IMR-90 (cell line): ENCODE measurements around the gene DCUN1D4.

Experiments
- BHLHE40 ChIP-seq: fragments of 150-350 bp; IDR thresholded peaks from 2 replicates; pipeline ENCODE4 v1.6.1; 2016; ENCODE audit warnings: mild to moderate bottlenecking, low read depth, low read length
- CEBPB ChIP-seq: IDR thresholded peaks from 2 replicates; pipeline ENCODE4 v1.6.1; 2012; ENCODE audit warnings: low read depth, low read length, improper control_type of control experiment
- CHD1 ChIP-seq: IDR thresholded peaks from 2 replicates; pipeline ENCODE4 v1.6.1; 2012; ENCODE audit warnings: low read depth, low read length, improper control_type of control experiment
- CTCF ChIP-seq: conservative IDR thresholded peaks from 2 replicates; pipeline ENCODE4 v1.5.1; 2012; ENCODE audit warnings: mild to moderate bottlenecking, low read depth, low read length, improper control_type of control experiment
- FOS ChIP-seq: fragments of 150-350 bp; IDR thresholded peaks from 2 replicates; pipeline ENCODE4 v1.6.1; 2016; ENCODE audit warnings: low read depth, low read length
- MAFK ChIP-seq: IDR thresholded peaks from 2 replicates; pipeline ENCODE4 v1.6.1; 2012; ENCODE audit warnings: low read depth, low read length, improper control_type of control experiment
- MAZ ChIP-seq: IDR thresholded peaks from 2 replicates; pipeline ENCODE4 v1.6.1; 2012; ENCODE audit warnings: low read depth, mild to moderate bottlenecking, low read length, improper control_type of control experiment, moderate library complexity, borderline replicate concordance
- POLR2A ChIP-seq: IDR thresholded peaks from 2 replicates; pipeline ENCODE4 v1.6.1; 2012; ENCODE audit warnings: mild to moderate bottlenecking, low read depth, low read length
- RAD21 ChIP-seq: IDR thresholded peaks from 2 replicates; pipeline ENCODE4 v1.6.1; 2012; ENCODE audit warnings: low read length, improper control_type of control experiment
- RFX5 ChIP-seq: IDR thresholded peaks from 2 replicates; pipeline ENCODE4 v1.8.0; 2012; ENCODE audit warnings: low read depth, mild to moderate bottlenecking, low read length, moderate library complexity
- SMC3 ChIP-seq: fragments of 150-350 bp; IDR thresholded peaks from 2 replicates; pipeline ENCODE4 v1.6.1; 2016; ENCODE audit warnings: low read depth, mild to moderate bottlenecking, antibody characterized with exemption, low read length, moderate library complexity
- USF2 ChIP-seq: fragments of 150-350 bp; IDR thresholded peaks from 2 replicates; pipeline ENCODE4 v1.6.1; 2017; ENCODE audit warnings: mild to moderate bottlenecking, antibody characterized with exemption, low read length, low read depth
- TF ChIP-seq, protein P1 (sequence below): fragments of 150-350 bp; IDR thresholded peaks from 2 replicates; pipeline ENCODE4 v1.6.1; 2016; ENCODE audit warnings: low read depth, mild to moderate bottlenecking, low read length, moderate library complexity, borderline replicate concordance

DNA sequence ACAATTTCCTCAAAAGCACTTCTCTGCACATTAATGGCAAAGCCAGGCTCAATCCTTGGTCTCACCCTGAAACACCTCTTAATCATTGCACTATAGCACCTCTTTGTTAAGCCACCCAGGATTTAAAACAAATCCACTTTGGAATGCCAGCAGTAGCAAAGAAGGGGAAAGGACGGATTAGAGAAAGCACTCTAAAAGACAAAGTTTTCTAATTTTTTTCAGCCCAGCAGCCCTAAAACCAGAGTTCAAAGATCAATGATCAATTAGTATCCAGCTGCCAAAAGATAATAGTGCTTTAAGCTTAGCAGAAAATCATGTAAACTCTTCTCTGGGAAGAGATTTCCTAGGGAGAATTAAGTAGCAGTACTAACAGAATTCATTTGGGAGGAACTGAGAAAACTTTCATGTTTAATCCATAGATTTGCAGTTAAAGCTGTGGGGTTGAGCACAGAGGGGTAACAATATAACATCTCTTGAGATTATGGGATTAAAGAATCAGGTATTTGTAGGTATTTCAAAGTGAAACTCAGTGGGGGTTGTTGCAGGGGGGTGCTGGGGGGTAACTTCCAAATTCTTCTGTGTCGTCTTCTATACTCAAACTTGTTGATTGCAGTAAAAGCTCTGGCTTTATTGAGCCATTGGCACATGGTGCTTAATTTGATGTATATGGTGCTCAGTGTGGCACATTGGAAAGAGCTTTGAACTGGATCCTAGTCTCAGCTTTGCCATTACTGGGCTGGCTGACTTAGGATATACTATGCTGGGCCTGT is 115.4 kb downstream of the DCUN1D4 start:
- TF ChIP-seq CTCF, result no peak
- TF ChIP-seq BHLHE40, result no peak
- no peak for TF ChIP-seq RFX5
- TF ChIP-seq POLR2A, result no peak
- TF ChIP-seq RAD21, result no peak
- no peak for TF ChIP-seq CEBPB
- TF ChIP-seq USF2, result no peak
- no peak for TF ChIP-seq SMC3
- TF ChIP-seq, protein P1, sequence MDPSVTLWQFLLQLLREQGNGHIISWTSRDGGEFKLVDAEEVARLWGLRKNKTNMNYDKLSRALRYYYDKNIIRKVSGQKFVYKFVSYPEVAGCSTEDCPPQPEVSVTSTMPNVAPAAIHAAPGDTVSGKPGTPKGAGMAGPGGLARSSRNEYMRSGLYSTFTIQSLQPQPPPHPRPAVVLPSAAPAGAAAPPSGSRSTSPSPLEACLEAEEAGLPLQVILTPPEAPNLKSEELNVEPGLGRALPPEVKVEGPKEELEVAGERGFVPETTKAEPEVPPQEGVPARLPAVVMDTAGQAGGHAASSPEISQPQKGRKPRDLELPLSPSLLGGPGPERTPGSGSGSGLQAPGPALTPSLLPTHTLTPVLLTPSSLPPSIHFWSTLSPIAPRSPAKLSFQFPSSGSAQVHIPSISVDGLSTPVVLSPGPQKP, result no peak
- TF ChIP-seq MAFK, result no peak
- TF ChIP-seq MAZ, result no peak
- TF ChIP-seq CHD1, result no peak
- TF ChIP-seq FOS, result no peak
